ENCODE measurements around the gene UTF1.

UTF1 gene

DNA sequence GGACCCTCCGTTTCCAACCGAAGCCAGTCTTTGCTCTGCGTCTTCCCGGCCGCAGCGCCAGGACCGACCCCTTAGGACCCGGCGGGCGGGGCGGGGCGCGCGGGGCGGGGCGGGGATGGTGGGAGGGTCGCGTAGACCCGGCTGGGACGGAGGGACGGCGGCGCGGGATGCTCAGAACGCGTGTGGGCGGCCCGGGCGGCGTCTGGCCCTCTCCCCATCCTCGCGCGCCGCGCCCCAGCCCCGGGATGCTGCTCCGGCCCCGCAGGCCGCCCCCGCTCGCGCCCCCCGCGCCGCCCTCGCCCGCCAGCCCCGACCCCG, at the start of gene UTF1:
UTF1 (plus strand) TSS at position 174 of the 318 bp plus-strand sequence; CDS start at position 246, 72 bp downstream.
- no peak for DNase-seq

DNA sequence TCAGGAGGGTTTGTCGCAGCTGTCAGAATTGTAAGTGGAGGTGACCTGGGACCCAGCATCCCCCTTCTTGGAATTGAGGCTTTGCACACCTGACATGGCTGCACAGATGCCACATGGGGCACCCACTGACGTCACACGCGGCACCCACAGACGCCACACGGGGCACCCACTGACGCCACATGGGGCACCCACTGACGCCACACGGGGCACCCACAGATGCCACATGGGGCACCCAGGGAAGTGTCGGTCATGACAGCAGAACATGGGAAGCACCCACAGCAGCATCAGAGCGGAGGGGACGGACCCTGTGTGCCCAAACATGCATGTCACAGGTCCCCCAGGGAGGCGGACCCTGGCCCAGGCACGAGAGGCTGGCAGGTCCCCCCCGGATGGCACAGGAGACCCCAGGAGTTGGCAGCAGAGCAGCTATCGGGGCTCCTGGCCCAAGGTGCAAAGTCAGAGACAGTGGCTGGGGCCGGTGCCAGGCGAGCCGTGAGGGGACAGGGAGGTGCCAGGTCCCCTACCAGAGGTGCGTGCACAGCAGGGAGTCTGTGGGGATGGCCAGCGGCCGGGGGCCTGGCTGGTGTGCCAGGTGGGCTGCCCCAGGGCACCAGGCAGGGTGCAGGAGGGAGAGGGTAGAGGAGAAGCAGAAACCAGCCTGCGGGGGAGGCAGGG, 48.9 kb upstream of the UTF1 start:
- no peak for DNase-seq

GRCh38 chr10:133182190-133182589, 47.8 kb upstream of the UTF1 start:
- no peak for DNase-seq

- DNase-seq, result no peak
Measured at GRCh38 chr10:133182791-133183645, 47.0 kb upstream of the UTF1 start.

GRCh38 chr10:133183646-133184378, 46.2 kb upstream of the UTF1 start:
- DNase-seq, result no peak

- DNase-seq, result no peak
Measured at GRCh38 chr10:133184591-133185244, 45.3 kb upstream of the UTF1 start.

- DNase-seq, result no peak
Measured at GRCh38 chr10:133185421-133185820, 44.6 kb upstream of the UTF1 start.

- no peak for DNase-seq
Measured at GRCh38 chr10:133185916-133186315, 44.1 kb upstream of the UTF1 start.

DNA sequence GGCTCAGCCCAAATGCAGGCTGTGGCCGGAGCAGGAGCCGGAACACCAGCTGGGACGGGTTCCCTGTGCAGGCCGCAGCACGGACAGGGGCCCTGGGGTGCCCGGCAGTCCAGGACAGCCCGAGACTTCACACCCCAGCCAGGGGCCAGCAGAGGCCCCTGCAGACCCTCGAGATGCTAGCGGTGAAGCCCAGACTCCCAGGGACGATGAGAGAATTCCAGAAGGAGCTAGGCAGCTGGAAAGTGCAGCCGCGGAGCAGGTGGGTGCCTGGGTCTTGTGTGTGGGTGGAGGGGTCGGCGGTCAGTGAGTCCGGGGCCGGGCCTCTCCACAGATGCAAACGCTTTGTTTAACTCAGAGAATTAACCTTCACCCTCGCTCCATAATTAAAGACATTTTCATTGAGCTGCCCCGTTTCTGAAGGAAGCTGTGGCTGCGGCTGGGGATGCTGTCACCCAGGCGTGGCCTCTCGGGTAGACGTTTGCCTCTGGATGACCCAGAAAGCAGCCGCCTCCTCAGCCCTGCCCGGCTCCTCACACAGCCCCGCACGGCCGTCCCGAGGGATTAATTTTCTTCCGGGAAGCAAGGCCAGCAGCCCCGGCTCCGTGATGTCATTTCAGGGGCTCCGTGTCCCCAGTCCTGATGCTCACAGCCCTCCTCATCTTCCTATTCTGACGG, 43.5 kb upstream of the UTF1 start:
- DNase-seq, result no peak

DNA sequence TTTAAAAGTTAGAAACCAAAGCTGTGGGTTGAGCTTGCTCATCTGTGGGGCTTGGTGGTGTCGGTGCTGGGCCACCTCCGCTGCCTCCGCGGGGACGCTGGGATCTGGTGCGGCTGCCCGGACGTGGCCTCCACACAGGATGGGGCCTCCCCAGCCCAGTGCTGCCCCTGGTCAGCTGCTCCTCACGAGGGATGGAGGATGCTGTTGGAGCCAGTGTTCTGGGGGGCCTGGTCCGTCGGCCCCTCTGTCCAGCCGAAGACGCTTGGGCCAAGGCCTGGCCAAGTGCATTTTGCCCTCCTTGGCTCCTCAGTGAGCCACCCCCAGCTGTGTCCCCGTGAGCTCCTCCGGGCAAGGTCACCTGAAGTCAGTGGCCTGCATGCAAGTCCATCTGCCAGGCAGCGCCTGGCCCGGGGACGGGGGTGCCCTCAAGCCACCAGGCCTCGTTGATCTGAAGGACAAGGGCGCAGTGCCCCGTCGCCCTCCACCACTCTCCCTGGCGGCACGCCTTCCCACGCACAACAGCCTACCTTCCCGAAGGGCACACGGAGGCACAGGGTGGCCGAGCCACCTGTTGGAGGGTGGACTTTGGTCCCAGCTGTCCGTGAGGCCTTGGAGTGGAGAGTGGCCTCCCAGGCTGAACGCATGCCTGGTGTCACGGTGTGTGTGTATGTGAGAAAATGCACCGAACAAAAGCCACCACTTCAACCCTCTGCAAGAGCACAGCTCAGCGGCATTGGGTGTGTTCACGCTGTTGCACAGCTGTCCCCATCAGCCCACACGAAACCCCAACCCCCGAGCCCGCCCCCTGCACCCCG, 42.7 kb upstream of the UTF1 start:
- DNase-seq, result no peak

DNA sequence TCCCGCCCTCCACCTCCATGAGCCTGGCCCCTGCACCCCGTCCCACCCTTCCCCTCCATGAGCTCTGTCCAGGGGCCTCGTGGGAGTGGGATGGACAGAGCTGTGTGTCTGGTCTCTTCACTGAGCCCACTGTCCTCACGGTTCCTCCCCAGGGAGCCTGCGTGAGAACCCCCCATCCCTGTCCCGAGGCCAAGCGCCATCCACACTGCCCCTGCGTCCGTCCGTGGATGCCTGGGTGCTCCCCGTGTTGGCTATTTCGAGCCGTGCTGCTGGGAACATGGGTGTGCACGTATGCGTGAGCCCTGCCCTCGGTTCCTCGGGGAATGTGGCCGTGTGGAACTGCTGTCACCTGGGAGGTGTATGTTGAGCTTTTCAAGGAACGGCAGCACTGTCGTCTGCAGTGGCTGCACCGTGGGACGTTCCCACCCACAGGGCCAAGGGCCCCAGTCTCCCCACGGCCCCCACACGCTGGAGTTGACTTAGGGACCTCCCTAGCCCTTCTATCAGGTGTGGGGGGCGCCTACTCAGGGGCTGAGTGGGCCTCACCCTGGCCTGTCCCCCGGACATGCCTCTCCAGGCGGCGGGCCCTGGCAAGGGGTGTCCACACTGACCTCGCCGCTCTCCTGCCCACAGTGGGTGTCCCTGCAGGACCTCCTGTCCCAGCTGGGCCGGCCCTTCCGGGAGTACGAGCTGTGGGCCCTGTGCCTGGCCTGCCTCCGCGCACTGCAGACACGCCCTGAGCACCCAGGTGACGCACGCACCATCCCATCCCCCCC, 41.9 kb upstream of the UTF1 start:
- no peak for DNase-seq

- DNase-seq, result no peak
Measured at GRCh38 chr10:133189256-133189655, 40.8 kb upstream of the UTF1 start.

- no peak for DNase-seq
Measured at GRCh38 chr10:133189726-133190125, 40.3 kb upstream of the UTF1 start.

DNA sequence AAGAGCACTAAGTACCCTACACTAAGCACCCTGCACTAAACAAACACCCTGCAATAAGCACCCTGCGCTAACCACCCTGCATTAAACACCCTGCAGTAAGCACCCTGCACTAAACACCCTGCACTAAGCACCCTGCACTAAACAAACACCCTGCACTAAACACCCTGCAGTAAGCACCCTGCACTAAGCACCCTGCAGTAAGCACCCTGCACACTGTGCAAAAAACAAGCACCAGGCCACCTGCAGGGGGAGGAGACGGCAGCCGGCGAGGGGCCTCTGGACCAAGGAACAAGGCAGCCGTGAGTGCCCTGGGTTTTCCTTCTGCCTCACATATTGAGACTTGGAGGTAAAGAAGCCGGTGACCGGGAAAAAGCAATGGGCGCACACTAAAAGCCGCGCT, 39.8 kb upstream of the UTF1 start:
- no peak for DNase-seq

DNA sequence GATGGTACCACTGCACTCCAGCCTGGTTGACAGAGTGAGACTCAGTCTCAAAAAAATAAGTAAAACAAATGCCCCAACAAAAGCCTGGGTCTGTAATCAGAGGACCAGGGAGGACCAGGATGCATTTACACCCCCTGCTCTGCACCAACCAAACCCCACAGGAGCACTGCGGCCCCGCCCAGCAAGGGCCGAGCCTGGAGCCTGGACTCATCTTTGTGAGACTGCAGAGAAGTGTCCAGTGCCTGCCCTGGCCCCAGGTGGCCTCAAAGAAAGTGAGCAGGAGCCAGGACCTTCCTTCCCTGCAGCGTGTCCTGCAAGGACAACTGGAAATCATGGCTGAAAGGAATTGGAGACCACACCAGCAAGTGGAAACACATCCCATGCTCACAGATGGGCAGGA, 38.4 kb upstream of the UTF1 start:
- no peak for DNase-seq

GRCh38 chr10:133194151-133194550, 35.9 kb upstream of the UTF1 start:
- no peak for DNase-seq

GRCh38 chr10:133195096-133195495, 34.9 kb upstream of the UTF1 start:
- no peak for DNase-seq

DNA sequence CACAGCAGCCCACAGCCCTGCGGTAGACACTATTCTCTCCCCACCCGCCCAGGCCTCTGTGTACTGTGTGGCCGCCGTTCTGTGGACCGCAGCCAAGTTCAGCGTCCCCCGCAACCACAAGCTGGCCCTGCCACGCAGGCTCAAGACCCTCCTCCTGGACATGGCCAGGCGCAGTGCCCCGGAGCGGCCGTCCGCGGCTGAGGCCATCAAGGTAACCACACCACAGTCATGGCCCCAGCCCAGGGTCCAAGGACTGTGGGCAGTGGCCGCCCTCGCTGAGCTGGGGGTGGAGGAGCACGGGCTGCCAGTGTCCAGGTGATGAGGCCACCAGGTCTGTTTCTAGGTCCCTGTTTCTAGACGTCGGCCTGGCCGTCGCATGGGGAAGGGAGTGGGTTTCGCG, 34.4 kb upstream of the UTF1 start:
- no peak for DNase-seq

DNA sequence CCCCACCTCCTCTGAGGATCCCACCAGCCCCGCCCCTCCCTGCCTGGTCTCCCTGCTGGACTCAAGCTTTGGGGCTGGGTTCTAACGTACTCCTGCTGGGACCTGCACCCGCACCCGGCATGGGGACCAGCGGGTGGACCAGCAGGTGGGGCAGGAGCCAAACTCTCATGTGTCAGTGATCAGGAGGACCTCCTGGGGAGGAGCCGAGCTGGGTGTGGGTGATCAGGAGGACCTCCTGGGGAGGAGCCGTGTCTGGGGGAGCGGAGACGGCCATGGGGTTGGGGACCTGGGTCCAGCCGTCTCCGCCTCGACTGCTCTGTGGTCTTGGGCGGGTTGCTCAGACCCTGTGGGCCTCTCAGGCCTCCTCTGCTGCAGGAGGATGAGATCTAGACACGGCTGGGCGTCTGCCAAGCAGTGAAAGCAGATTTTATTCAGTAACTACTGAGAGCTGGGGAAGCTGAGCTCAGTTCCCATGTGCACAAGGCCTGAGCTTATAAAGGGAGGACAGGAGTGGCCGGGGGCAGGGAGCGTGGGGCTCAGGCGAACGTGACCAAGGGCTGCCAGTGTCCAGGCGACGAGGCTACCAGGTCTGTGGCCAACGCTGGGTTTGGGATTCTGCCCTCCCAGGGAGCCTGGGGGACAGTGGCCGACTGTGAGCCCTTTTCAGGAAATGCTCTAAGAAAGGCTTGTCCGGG, 33.6 kb upstream of the UTF1 start:
- no peak for DNase-seq

Data from CD4-positive, alpha-beta T cell treated with Interleukin-15 for 1 hour (primary cell).